Transverse colon (tissue), 4 donors: ENCODE results near the gene SMURF2.

Experiments
- EP300 ChIP-seq: sonication (generic); formaldehyde crosslinking; IDR thresholded peaks from one replicate; pipeline ENCODE4 v1.6.1; 2017; ENCODE audit warnings: antibody characterized with exemption, low read depth
- POLR2A ChIP-seq: fragments of 450-650 bp; IDR thresholded peaks from one replicate; pipeline ENCODE4 v1.6.1; 2016; ENCODE audit warnings: antibody characterized with exemption, mild to moderate bottlenecking, moderate library complexity
- POLR2AphosphoS5 ChIP-seq, 3 donors: sonication (generic); formaldehyde crosslinking; IDR thresholded peaks; one replicate each; pipeline ENCODE4 v1.6.1; 2016; ENCODE audit warnings: antibody characterized with exemption in 3 of 3
- TF ChIP-seq, protein P1 (sequence below), 5 experiments: fragments of 200-600 bp in 3 of 5; fragments of 450-650 bp in 2 of 5; sonication (generic) in 3 of 5; IDR thresholded peaks; 1 replicate in 2 of 5; 2 replicates in 3 of 5; pipeline ENCODE4 v1.5.1; 2016 to 2017; ENCODE audit warnings: antibody characterized with exemption in 5 of 5, inconsistent platforms in 3 of 5, mild to moderate bottlenecking in 2 of 5, moderate library complexity in 1 of 5

DNA sequence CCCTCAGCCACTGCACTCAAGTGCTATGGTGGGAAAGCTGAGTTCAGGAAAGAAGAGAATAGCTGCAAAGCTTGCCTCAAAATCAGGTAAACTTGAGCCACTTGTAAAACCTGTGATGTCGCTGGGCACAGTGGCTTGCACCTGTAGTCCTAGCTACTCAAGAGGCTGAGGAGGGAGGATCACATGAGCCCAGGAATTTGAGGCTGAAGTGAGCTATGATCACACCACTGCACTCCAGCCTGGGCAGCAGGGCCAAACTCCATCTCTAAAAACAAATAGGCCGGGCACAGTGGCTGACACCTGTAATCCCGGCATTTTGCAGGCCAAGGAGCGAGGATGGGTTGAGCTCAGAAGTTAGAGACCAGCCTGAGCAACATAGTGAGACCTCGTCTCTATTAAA is 26.4 kb upstream of the SMURF2 start:
- TF ChIP-seq, protein P1, sequence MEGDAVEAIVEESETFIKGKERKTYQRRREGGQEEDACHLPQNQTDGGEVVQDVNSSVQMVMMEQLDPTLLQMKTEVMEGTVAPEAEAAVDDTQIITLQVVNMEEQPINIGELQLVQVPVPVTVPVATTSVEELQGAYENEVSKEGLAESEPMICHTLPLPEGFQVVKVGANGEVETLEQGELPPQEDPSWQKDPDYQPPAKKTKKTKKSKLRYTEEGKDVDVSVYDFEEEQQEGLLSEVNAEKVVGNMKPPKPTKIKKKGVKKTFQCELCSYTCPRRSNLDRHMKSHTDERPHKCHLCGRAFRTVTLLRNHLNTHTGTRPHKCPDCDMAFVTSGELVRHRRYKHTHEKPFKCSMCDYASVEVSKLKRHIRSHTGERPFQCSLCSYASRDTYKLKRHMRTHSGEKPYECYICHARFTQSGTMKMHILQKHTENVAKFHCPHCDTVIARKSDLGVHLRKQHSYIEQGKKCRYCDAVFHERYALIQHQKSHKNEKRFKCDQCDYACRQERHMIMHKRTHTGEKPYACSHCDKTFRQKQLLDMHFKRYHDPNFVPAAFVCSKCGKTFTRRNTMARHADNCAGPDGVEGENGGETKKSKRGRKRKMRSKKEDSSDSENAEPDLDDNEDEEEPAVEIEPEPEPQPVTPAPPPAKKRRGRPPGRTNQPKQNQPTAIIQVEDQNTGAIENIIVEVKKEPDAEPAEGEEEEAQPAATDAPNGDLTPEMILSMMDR (IDR thresholded peaks at IDR 0.05) = no peak
- TF ChIP-seq POLR2A (no peak), EP300 (no peak), POLR2AphosphoS5 (IDR thresholded peaks at IDR 0.05) (no peak)
